SKM-1 treated with dmso at 0.1 percent for 144 hours (cell line): ENCODE data around the gene RAB15.

ENCODE experiments used
- DNase-seq: peaks from one replicate; lab custom pipeline; 2025; ENCODE audit not compliant: unreplicated experiment; lab: John Stamatoyannopoulos, UW

Gene RAB15

DNA sequence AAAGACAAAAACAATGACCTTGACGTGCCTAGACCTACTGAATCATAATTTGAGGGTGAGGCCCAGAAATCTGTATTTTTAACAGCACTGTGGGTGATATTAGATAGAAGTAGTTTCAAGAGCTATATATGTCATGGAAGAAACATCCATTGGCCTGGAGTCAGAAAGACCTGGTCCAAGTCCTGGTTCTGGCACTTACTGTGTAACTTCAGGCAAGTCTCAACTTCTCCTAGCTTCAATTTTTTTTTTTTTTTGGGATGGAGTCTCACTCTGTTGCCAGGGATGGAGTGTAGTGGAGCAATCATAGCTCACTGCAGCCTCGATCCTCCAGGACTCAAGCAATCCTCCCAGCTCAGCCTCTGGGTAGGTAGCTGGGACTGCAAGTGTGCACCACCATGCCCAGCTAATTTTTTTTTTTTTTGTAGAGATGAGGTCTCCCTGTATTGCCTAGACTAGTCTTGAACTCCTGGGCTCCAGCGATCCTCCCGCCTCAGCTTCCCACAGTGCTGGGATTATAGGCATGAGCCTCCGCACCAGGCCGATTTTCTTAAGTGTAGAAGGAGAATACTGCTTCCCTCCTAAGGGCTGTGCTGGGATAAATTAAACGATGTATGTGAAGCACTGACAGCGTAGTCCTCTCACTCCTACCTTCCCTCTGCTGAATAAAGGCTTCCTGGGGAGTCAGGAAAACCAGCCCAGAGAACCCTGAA is 15.3 kb downstream of the RAB15 start:
- DNase-seq, result no peak

DNA sequence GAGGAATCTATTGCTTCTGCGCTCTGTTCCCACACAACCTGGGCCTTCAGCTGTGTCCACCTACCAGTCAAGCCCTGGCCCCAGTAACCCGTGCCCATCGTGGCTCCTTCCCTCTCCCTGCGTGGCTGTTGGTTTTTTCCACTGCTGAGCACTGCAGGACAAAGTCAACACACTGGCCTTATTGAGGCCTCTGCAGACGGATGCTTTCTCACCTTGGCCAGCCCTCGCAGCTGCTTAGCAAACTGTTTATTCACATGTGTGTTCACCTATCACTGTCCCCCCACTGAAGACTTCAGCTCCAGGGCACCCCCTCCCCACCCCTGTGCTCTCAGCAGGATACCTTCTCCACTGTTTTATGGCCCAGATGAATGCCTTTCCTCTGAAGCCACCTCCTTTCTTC is 16.8 kb downstream of the RAB15 start:
- DNase-seq, result no peak

DNA sequence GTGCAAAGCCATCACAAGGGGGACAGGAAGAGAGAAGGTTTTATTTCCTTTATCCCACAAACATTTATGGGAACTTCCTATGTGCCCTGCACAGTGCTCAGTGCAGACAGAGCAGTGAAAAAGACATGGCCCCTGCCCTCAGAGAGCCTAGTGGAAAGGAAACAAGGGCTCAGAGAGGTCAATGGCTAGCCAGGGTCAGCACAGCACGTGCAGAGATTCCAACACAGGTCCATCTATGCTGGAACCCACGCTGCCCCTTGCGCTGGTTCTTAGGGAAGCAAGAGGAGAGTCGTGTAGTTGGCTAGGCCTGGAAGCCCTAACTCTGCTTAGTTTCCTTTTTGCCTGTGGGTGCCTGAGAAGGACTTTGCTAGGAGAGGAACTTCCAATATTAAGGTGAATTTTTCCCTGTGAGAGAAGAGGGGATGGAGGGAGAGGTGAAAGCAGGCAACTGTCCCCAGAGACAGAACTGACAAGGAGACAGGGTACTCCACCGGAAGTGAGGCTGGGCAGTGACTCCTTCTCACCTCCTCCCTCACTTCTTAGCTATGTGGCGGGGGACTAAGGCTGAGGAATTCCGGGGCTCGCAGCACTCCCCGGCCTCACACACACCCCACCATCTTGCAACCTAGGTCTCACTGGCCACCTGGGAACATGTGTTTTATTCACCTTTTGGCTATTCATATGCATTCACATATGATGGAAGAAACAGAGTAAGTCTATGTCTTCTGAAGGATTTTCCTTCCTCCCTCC is 17.5 kb downstream of the RAB15 start:
- DNase-seq, result no peak

DNA sequence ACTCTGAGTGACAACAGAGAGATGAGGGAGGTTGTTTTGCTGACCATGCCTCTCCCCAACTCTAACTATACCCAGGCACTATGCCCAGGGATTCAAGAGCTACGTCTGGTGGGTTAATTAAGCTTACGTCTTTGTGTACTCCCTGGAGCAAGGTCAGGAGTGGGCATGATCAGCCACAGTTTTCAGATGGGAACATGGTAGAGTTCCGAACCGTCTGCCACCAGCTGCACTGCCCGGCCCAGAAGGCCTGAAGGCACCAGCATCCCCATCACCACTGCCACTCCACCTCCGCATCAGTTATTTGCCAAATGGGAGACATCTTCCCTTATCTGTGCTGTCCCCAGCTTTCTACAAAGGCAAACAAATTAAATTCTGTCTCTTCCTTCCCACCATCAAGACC is 18.5 kb downstream of the RAB15 start:
- no peak for DNase-seq

DNA sequence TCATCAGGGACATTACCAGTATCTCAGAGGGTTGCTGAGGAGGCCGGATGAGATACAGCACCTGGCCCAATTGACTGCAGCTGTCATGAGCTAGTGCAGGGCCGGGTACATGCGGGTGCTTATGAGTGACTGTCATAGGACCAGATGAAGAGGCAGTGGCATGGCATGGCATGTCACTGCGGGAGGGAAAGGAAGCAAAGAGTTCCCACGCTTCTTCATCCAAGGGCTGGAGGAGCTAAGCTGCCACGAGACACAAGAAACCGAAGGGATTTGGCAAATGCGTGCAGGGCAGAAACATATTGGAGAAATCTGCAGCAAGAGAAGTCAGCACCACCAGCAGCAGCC is 18.9 kb downstream of the RAB15 start:
- no peak for DNase-seq

DNA sequence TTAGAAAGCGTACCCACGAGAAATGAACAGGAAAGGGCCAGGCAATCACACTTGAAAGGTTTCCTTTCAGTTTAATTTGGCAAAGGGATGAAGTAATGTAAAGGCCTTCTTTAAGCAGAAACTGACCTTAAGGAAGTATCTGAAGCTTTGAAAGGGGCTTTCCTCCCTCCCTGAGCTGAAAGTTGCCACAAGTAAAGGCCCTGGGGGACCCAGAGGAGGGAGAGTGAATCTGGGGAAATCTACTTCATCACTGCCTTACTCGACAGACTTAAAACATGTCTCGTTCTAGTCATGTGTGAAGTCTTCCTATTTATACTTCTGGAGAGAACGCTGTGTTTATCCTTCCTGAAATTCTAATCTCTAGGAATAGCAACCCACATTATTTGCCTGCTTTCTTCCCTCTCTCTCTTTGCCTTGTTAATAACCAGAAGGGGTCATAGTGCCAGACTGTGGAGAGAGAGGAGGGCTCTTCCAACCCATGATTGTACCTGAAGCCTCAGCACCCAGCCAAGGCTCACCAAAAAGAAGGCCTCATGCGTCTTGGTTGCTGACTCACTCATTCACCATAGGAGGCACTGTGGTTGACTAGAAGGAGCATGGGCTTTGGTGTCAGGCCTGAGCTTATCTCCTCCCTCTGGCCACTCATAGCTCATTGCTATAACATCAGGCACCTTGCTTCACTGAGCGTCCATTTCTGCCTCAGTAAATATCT is 19.4 kb downstream of the RAB15 start:
- no peak for DNase-seq

DNA sequence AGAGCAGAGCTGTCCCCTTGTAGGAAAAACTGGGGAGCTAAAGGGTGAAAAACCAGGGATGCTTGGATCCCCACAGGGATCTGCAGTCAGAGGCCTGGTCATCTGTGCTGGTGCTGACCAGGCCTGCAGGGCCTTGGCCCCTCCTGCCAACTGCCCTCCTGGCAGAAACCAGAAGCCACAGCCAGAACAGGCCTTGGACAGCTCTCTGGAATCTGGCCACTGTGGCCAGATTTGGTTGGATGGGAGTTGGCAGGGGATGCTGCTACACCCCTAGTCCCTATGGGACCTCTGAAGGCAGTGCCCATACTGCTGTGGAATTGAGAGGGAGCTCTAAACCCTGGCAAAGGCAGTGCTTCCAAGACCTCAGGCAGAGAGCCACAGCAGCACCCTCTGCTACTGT is 20.4 kb downstream of the RAB15 start:
- DNase-seq, result no peak

DNA sequence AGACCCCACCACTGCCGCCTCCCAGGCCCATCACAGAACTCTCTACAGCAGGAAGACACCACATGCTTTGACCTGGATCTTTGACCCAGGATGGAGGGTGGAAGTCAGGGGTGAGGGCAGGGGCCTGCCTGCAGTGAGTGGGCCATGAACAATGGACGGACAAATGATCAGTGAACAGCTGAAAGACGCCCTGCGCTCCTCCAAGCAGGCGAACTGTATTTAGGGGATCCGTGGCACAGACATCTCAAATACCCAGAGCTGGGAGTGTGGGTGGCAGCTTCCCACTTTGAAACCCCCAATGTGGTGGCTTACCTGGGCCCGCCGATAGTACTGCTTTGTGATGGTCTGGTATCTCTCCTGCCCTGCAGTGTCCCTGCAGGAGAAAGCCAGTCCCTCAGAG is 20.8 kb downstream of the RAB15 start:
- DNase-seq, result no peak

DNA sequence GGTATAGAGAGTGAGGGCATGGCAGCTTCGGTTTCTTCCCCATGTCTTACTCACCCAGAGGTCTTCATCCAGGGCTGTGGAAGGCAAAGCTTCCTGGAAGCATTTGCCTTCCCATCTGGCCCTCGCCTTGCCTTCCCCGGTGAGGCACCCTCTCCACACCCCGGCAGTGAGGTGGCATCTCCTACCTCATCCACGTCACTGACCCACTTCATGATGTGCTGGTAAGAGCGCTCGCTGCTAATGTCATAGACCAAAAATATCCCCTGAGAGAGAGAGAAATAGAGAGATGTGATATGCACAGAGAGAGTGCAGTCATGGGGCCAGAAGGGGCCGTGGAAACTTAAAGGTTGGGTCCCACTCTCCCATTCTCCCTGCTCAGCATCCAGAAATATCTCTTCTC is 21.2 kb downstream of the RAB15 start:
- DNase-seq, result no peak

DNA sequence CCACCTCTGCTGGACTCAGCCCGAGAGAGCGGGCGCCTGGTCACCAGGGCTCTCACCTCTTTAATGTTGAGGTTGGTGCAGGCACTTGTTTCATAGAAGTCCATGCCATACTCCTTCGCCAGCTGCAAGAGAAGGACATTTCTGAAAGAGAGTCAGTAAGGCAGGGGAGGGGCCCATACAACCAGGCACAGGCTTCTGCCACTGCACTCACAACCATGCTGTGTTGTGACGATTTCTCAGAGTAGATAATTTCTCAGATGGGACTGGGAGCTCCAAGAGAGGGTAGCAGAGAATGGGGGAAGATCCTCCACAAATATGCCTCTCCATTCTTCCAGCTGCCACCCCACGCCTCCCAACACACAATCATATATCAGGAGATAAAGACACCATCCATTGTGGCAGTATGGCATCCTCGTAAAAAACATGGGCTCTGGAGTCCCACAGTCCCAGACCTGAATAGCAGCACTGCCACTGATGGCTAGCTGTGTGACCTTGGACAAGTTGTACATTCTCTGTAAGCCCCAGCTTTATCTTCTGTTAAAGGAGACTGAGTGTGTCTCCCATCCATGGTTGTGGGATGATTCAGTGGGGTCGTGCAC is 23.4 kb downstream of the RAB15 start:
- DNase-seq, result no peak

DNA sequence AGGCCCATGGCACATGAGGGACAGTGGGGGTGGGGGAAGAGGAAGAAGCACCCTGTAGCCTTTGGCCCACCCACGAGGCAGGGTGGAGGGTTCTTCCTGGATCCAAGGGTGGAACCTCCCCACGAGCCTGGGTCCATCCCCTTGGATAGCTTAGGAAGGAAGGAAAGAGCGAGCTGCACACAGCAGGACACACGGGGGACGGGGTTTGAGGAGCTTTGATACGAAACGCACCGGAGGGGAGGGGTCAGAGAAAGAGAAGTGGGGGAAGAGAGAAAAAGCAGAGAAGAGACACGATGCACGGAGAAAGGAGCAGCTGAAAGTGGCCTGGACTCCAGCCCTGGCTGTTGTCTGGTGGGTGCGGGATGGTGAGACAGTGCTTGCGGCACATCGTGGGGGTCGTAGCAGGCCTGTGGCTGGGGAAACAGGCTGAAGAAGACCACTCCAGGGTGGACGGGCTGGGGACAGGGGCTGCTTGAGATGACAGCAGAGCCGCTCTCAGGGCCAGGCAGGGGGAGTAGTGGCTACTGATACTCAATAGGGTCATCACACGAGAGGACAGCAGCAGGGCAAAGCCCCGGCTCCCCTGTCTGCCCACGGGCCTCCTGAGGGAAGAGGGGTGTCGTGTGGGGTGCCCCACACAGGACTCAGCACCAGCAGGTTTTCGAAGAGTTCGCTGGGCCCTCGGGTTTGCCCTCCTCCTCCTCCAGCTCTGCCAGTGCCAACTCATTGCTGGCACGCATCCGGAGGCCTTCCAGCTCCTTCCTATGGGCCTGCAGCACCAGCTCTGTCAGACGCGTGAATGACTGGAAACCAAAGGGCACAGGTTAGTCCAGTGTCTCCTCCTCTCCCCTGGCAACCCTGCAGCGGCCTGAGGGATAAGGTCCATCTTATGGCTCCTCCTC is 24.2 kb downstream of the RAB15 start:
- no peak for DNase-seq

DNA sequence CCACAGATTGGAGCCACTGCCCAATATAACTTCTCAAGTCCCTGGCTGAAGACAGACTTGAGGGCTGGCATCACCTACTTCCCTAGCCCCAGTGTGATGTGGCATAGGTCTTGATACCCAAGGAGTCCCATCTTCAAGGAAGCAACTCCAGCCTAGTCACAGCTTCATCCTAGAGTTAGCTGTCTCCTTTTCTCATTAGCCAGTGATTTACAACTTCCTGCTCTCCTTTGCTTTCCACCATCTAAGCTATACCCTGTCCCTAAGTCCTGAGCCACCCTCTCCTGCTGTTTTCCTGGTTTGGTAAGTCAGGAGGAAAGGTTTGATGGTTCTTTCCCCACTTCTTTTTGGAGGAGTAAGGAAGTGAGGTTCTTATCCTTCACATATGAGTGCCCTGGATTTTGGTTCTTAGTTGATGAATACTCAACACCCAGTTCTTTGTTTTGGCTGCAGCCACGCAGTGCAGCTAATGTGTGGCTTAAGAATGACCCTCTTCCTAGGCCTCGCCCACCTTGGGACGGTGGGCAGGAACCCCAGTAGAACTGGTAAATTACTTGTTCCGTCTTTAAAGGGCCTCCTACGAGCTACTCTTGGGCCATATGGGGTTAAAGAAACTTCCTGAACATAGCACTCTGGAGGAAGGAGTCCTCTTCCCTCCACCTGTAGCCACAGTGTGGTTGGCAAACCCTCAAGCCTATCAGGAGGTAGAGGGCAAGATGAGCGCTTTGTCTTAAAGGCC is 25.7 kb downstream of the RAB15 start:
- DNase-seq, result no peak

DNA sequence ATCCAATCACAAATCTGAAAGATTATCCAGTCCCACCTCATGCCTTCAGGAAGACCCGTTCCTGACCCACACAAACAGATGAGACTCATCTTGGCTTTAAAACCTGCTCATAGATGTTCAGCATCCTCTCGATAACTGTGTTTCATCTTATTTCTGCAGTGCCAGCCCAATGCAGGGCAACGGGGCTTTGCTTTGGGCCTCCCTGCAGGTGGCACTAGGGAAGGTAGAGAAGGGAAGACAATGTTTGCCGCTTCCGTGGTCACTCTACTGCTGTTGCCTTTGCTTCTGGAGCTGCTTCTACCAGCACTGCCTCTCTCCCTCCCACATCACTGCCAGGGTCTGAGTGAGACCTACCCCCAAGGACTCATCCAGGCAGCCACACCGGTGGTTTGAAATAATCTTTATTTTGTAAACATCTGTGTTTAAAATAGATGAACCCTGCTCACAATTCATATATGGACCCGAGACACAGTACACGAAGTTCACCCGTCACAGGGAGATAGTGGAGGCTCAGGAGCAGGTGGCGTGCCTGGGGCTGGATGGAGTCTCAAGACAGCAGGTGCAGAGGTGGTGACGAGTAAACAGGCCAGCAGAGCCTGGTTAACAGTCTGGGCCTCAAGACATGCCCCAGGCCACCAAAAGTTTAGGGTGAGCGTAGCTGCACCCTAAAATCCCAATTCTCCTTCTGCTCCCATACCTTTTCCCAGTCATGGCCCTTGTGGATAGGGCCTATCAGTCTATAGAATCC is 26.5 kb downstream of the RAB15 start:
- DNase-seq, result no peak

DNA sequence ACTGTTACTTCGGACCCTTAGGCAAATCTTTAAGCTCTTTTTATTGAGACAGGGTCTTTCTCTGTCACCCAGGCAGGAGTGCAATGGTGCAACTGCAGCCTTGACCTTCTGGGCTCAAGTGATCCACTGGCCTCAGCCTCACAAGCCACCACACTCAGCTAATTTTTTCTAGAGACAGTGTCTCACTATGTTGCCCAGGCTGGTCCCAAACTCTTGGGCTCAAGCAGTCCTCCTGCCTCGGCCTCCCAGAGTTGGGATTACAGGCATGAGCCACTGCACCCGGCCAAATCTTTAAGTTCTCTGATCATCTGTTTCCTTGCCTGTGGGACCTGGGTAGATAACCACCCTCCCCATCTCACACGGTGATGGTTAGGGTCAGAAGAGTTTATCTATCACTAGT is 27.3 kb downstream of the RAB15 start:
- no peak for DNase-seq

DNA sequence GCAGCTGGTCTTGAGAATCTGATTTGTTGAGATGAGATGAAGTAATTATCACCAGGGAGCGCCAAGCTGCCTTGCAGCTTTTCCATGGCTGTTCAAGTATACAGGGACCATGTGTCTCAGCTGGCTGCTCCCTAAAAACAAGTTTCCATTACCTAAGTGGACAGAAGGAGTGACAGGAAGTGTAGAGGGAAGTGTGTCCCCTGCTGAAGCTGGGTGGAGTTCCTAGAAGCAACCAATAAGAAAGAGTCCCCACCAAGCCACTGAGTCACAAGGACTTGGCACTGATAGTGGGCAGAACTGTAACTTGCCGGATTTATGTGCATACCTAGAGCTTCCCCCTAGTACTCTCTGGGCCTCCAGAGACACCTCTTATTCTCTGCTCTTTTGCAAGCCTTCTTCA is 28.1 kb downstream of the RAB15 start:
- no peak for DNase-seq

DNA sequence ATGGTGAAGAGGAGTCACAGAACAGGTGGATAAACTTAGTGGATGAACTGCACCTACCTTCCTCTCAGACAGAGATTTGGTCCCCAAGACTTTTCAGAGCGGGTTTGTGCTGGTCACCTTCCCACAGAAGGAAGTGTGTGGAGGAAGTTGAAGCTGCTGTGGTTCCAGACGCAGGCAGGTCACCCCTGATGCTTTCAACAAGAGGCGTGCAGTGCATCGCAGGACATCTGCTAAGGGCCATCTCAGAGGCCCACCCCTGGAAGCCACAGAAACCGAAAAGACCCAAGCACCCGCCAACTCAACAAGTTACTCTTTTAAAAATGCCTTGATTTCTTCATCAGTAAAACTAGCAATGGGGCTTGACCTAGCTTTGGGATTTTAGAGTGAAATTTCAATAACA is 28.6 kb downstream of the RAB15 start:
- no peak for DNase-seq

DNA sequence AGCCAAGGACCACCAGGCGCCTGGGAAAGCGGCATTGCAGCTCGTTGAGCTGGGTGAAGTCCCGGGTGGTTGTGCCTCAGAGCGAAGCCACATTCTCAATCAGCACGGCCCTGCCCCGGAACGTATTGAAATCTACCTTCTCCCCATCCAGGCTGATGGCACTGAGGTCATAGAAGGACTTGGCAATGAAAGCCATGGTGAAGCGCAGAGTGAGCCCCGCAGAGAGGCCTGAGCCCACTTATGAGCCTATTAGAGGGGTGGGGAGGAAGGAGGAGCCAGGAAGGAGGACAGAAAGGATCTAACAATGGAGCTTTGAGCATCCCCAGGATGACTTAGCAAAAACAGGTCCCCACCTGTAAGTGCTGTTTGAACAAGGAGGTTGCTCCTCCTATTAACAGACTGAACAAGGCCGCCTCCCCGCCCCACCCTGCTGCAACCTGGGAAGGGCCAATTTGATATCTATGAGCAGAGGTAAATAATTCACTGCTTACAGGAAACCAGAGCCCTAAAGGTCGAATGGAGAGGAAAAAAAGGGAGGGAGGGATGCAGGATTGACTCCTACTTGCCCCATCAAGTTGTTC is 29.5 kb downstream of the RAB15 start, which contains the start of gene GPX2:
Gene GPX2 (minus strand): TSS at position 215 of the 581 bp plus-strand sequence. CDS start 19 bp downstream, at position 196.
- DNase-seq, result no peak

DNA sequence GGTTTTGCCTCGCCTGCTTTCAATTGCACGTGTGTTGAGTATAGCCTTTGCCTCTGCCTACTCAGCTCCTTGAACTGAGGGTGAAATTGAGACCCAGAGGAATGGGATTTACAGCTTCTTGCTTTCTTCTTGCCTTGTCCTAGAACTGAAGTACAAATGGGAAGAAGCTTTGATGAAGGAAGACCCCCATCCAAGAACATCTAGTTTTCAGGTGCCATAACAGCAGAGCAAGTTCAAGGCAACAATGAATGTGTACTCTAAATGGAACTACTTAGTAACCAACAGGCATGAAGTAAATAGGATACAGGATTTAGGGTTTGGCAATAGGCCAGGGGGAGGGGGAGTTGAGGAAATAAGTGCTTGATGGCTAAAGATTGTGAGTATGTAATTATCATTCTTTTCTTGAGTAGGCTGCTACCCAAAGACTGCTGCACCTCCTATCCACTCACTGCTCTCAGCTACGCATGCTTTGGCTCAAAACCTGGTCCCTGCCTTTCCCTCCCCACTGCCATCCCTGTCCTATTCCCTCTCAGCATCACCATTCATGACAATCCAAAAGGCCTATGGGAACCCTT is 31.7 kb downstream of the RAB15 start:
- DNase-seq, result no peak

DNA sequence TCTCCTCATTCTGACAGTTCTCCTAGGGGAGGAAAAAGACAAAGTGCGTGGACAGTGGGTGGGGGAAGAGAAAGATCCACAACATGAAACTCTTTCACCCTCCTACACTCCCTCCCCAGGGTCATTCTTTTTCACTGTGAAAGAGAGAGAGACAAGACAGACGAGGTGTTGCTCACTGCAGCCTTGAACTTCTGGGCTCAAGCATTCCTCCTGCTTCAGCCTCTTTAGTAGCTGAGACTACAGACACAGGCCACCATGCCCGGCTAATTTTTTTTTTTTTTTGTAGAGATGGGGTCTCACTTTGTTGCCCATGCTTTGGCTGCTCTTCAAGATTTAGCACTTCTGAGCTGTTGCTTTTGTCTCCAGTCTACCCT is 32.3 kb downstream of the RAB15 start:
- DNase-seq, result no peak
